ENCODE measurements around the gene GTF3C4.

DNA sequence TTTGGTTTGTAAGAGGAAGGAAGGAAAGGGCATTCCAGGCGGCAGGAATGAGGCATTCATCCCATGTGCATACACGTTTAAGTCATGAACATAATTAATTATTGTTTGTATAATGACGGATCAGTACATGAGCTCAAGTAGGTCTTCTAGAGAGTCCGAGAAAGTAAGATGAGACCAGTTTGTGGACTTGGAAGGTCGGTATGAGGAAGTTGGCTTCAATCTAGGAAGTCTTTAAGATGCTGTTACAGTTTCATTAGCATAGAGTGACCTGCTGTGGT, 2.1 kb downstream of the GTF3C4 start:
- TF ChIP-seq SUZ12 (IDR thresholded peaks at IDR 0.05; ENCODE audit: extremely low read depth, insufficient read depth, insufficient read length) (no peak), ZNF274 (IDR thresholded peaks at IDR 0.05; ENCODE audit: low read depth, low read length) (no peak)
